NCI-H2196 (cell line): ENCODE results near the gene REEP6.

Experiments
- DNase-seq: peaks from one replicate; lab custom pipeline; 2025; ENCODE audit not compliant: unreplicated experiment; lab: John Stamatoyannopoulos, UW

Gene REEP6

DNA sequence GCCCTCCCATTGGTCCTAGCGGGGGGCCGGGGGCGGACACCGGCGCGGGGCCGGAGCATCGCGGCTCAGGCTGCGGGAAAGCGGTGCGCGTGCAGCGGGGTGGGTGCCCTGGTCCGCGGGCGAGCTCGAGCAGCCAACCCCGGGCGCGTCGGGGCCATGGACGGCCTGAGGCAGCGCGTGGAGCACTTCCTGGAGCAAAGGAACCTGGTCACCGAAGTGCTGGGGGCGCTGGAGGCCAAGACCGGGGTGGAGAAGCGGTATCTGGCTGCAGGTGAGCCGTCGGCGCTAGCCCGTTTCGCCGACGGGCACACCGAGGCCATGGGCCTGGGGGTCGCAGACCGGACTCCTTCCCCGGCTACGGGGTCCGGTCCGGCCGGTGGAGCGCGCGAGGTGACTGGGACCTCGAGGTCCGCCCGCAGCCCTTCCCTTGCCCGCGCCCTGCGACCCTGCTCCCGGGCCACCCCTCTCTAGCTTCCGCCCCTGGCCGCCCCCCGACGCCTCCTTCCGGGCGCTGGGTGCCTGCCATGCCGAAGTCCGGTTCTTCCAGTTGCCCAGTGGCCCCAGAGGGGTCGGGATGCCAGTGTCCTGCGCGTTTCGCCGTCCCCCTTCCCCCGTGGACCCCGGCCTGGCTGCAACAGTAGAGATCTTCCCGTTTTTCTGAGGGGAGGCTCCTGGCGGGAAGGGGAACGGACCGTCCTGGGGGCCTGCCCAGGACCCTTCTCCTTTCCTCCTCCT is at the start of gene REEP6:
TSS of gene REEP6 (plus strand) at position 68 of the 735 bp plus-strand sequence. CDS start at position 157, 89 bp downstream.
- no peak for DNase-seq

- DNase-seq, result no peak
These were observed 49.1 kb upstream of the REEP6 start for GRCh38 chr19:1441677-1442438.

GRCh38 chr19:1445185-1445931 is 45.6 kb upstream of the REEP6 start:
- peak; percentile 82 for DNase-seq

- peak; percentile 84 for DNase-seq
These were observed 44.9 kb upstream of the REEP6 start for GRCh38 chr19:1445932-1446712.

- no peak for DNase-seq
These were observed 44.1 kb upstream of the REEP6 start for GRCh38 chr19:1446713-1447481.

DNA sequence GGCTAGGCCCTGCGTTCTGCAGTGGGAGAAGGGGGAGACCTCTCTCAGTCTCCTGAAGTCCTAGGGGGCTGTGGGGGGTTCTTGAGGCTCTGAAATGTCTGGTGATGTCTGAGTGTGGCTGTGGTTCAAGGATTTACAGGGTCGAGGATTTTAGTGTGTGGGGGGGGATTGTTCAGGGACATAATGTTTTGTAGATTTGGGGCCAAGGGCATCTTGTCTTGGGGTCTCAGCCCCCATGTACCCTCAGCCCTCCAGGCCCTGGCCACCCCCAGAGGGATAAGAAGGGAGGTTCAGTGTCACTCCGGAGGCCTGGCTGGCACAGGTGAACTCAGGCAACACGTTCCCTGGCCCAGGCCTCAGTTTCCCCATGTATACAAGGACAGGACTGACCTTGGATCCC is 43.5 kb upstream of the REEP6 start:
- DNase-seq, result no peak

- DNase-seq, result no peak
These were observed 43.0 kb upstream of the REEP6 start for GRCh38 chr19:1447944-1448343.

DNA sequence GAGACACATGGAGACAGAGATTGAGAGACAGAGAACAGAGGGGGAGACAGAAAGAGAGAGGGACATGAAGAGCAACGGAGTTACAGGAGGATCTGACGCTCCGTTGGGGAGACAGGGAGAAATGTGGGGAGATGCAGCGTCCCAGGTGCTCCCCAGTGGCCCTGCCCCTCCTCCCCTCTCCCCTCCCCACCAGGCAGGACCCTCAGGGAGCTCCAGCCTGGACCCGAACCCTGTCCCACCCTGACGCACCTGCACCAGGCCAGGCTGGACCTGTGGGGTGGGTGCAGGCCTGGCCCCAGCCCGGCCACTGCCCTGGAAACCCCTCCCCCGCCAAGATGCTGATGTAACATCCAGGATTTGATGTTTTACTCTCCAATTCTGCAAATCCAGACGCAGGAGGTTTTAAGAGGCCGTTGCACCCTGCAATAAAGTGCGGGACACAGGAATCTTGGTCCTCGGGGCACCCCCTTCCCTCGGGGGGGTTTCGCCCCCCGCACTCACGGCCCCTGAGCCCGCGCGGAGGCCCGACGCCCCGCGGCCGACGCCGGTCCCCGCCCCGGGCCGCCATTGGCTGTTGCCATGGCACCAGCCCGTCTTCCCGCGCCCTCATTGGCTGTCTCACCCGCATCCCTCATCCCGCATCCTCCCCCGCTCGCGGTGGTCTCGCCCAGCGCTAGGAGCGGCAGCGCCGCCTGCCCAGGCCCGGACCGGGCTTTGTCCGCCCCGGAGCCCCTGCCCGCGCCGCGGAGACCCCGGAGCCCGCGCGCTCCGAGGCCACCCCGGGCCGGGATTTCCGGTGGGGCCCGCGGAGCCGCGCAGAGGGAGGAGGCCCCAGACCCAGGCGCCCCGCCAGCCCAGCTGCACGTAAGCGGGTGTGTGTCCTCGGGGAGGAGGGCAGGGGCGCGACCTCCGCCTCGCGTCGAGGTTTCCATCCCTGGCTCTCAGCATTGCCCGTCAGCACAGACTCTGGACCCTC is 41.2 kb upstream of the REEP6 start, which contains the start of gene APC2:
TSS of gene APC2 (plus strand) at position 655 of the 976 bp plus-strand sequence. CDS start 2,881 bp downstream, outside the sequence.
- peak; percentile 73 for DNase-seq

- DNase-seq, result no peak
These were observed 39.9 kb upstream of the REEP6 start for GRCh38 chr19:1450735-1451731.

- DNase-seq, result no peak
These were observed 38.8 kb upstream of the REEP6 start for GRCh38 chr19:1451916-1452801.

DNA sequence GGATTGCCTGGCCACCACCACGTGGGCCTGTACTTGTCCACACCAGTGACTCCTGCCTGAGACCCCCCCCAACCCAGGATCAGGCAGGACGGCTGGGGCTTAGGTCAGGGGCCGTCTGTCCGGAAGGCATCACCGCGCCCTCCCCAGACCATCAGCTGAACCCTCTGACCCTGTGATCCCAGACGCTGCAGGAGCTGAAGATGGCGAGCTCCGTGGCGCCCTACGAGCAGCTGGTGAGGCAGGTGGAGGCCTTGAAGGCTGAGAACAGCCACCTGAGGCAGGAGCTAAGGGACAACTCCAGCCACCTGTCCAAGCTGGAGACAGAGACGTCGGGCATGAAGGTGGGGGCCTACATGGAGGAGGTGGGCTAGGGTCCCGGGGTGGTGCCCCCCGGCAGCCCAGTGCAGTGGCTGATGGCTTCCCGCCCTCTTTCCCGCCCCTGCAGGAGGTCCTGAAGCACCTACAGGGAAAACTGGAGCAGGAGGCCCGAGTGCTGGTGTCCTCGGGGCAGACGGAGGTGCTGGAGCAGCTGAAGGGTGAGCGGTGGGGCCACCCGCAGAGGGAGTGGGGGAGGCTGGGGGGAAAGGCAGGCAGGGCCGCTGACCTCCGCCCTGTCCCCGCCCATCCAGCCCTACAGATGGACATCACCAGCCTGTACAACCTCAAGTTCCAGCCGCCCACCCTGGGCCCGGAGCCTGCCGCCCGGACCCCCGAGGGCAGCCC is 38.0 kb upstream of the REEP6 start:
- DNase-seq, result no peak

GRCh38 chr19:1453525-1454364 is 37.2 kb upstream of the REEP6 start:
- DNase-seq, result peak; percentile 63

DNA sequence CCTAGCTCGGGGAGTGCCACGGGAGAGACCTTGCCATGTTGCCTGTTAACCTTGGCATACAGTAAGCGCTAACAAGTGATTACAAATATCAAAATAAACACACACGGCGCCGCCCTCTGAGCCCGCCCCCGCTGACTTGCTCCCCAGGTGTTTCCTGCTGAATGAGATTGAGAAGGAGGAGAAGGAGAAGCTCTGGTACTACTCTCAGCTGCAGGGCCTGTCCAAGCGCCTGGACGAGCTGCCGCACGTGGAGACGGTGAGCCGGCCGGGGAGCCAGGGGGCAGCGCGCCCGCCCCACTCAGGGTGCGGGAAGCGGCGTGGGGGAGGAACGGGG is 36.0 kb upstream of the REEP6 start:
- DNase-seq, result peak; percentile 70

- DNase-seq, result peak; percentile 98
These were observed 35.5 kb upstream of the REEP6 start for GRCh38 chr19:1455336-1456120.
